Stimulated activated CD4-positive, alpha-beta T cell treated with anti-CD3 and anti-CD28 coated beads, Interleukin-12 subunit alpha, Interleukin-12 subunit beta, amount 100 ng/mL, for 48 hours (primary cell): ENCODE data around the gene ATRN.

ENCODE experiments used
- DNase-seq, 3 donors: peaks; one replicate each; pipeline ENCODE4 v3.0.0-alpha.2; 2020; ENCODE audit warnings: low read depth in 2 of 3, low spot score in 1 of 3

ATRN gene

DNA sequence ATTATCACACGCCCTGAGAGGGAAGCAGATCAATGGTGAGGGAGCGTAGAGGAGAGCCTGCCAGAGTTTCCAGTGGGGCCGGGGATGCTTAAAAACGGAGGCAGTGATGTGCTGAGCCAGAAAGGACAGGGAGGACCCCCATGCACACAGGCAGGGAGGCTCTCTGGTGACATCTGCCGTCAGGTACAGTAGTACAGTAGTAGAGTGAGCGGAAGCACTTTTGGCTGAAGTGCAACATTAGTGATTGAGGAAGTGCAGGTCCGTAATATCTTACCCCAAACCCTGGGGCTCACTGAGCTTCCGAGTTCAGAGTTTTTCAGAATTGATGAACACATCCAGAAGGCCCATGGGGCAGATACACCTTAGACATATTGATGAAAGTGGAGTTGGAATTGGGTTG, 150.3 kb downstream of the ATRN start:
- no peak for DNase-seq

DNA sequence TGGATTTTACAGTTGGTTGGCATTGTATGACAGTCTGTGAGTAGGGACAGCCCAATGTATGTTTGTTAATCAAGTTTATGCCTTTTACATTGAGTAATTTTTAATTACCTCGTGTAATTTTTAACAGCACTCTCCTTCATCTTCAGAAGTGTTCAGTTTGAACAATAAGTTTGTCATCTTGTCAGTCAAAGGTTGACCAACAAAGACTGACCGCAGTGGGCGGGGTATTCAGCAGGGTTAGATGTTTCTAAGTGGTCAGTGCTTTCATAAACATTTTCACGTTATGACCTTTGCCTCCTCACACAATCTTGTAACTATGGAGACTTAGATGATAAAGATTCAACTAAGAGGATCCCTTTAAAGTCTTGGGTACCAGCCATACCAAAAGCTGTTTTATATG, 151.6 kb downstream of the ATRN start:
- DNase-seq: no peak

GRCh38 chr20:3627476-3627875, 156.7 kb downstream of the ATRN start:
- DNase-seq: no peak

GRCh38 chr20:3628502-3629314, 157.9 kb downstream of the ATRN start:
- no peak for DNase-seq

DNA sequence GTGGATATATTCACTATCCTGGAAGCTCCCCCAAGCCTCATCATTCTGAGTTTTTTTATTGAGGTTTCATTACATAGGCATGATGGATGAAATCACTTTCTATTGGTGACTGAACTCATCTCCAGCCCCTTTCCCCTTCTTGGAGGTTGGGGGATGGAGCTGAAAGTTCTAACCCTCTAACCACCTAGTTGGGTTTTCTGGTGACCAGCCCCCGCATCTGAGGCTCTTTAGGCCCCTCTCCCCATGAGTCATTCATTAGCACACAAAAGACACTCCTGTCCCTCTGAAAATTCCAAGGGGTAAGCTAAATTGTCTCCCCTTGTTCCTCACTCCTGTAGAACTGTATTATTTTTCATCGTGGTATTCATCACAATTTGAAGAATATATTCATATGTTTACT, 159.1 kb downstream of the ATRN start:
- DNase-seq: no peak

DNA sequence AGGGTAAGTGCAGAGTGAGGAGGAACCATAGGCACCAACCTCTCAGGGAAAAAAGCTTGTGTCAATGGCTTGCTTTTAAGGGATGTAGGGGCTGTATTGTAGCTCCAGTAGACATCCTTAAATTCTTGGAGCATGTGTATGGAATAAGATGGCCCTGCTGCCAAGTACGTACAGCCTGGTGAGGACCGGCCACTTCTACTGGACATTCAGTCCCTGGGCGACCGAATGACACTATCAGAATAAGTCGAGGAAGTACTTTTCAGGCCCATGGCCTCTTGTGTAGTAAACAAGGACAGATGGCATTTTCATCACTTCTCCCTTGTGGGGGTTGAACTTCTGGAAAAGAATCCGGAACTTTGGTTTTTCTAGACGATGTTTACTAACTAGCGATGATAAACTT, 159.6 kb downstream of the ATRN start:
- DNase-seq: no peak

- no peak for DNase-seq
Observed at GRCh38 chr20:3631534-3631933, 160.7 kb downstream of the ATRN start.

GRCh38 chr20:3632311-3633004, 161.6 kb downstream of the ATRN start:
- DNase-seq: no peak

DNA sequence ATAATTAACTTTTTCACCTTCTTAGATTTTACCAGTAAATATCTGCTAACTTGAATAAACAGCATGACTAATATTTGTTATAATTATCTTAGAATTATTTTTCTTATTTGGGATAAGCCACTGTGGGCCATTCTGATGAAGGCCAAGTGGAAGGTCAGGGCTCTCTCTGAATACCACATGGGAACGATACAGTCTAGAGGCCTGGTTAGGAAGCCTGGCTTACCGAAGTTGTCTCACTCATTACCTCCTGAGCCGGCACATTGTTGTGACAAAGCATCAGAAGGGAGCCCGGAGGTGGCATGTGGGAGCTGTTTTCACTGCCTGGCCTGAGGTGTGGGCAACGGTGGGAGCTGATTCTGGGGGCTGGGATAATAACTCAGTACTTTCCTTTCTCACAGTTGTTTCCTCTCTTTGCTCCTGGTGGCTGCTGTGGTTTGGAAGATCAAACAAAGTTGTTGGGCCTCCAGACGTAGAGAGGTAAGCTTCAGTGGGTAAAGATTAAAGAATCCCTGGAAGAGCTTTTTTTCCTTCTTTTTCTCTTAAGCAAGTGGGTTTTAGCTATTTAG, 163.2 kb downstream of the ATRN start:
- no peak for DNase-seq

- no peak for DNase-seq
Observed at GRCh38 chr20:3635346-3635745, 164.5 kb downstream of the ATRN start.

DNA sequence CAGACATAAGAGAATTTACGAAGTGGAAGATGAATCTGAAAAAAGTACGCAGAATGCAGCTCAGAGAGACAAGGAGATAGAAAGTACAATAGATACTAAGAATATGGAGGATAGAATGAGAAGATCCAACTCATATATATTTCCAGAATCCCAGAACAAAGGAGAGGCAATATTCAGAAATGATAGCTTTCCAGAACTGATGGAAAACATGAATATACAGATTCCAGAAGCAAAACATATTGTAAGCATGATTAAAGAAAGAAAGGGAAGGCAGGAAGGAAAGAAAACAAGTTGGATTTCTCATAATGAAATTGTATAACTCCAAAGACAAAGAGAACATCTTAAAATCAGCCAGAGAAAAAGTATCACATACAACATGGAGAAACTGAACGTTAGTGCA, 169.4 kb downstream of the ATRN start:
- no peak for DNase-seq

- DNase-seq: no peak
Observed at GRCh38 chr20:3645309-3646066, 174.7 kb downstream of the ATRN start.

GRCh38 chr20:3646067-3646440, 175.2 kb downstream of the ATRN start:
- no peak for DNase-seq

GRCh38 chr20:3646651-3647050, 175.8 kb downstream of the ATRN start:
- DNase-seq: no peak

GRCh38 chr20:3647473-3647872, 176.7 kb downstream of the ATRN start:
- no peak for DNase-seq

GRCh38 chr20:3648951-3649350, 178.1 kb downstream of the ATRN start:
- DNase-seq: no peak

- DNase-seq: no peak
Observed at GRCh38 chr20:3651204-3651962, 180.6 kb downstream of the ATRN start.

GRCh38 chr20:3652221-3652620, 181.4 kb downstream of the ATRN start:
- DNase-seq: no peak

GRCh38 chr20:3652676-3653596, 182.1 kb downstream of the ATRN start:
- no peak for DNase-seq

DNA sequence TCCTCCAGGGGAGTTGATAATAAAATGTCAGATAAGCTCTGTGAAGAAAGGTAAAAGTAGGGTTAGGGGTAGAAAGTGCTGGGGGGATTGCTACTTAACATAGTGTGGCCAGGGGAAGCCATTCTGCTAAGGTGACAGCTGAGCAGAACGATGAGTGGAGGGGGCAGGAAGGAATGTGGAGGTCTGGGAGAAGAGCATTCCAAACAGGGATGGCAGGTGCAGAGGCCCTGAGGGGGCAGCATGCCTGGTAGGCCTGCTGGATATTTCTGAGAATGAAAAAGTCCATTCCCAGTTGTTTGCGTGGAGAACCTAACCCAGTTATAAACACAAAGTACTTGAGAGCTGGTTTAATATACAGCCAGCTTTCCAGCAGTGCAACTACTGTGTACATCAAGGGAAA, 183.1 kb downstream of the ATRN start:
- DNase-seq: no peak
